H54 (cell line): ENCODE measurements around the gene C8B.

ENCODE experiments used
- DNase-seq: peaks from one replicate; pipeline ENCODE4 v3.0.0; 2011; ENCODE audit warnings: low spot score, mixed read lengths; ENCODE audit not compliant: insufficient read length
- FAIRE-seq: peaks from 3 replicates; lab custom pipeline; 2011; peaks lifted over from hg19 to GRCh38; lab: Jason Lieb, UNC
- POLR2A ChIP-seq: IDR thresholded peaks from 2 replicates; pipeline ENCODE4 v1.6.1; 2011; ENCODE audit warnings: low read depth, mild to moderate bottlenecking, low read length

C8B gene

GRCh38 chr1:56964349-56965017 is 1.3 kb downstream of the C8B start:
- no peak for FAIRE-seq
- TF ChIP-seq POLR2A, result no peak
- DNase-seq, result no peak

- DNase-seq (no peak), FAIRE-seq (no peak)
- TF ChIP-seq POLR2A, result no peak
Observed at GRCh38 chr1:56963667-56964066, 2.1 kb downstream of the C8B start.

GRCh38 chr1:56961426-56961825 is 4.4 kb downstream of the C8B start:
- DNase-seq, result no peak
- FAIRE-seq, result no peak
- TF ChIP-seq POLR2A, result no peak

GRCh38 chr1:56958526-56958925 is 7.3 kb downstream of the C8B start:
- TF ChIP-seq POLR2A, result no peak
- FAIRE-seq, result no peak
- DNase-seq, result no peak

GRCh38 chr1:56957931-56958330 is 7.9 kb downstream of the C8B start:
- TF ChIP-seq POLR2A, result no peak
- no peak for DNase-seq
- no peak for FAIRE-seq

GRCh38 chr1:56954664-56955063 is 11.2 kb downstream of the C8B start:
- DNase-seq (no peak), FAIRE-seq (no peak)
- TF ChIP-seq POLR2A, result no peak

GRCh38 chr1:56953386-56953785 is 12.4 kb downstream of the C8B start:
- DNase-seq (no peak), FAIRE-seq (no peak)
- TF ChIP-seq POLR2A, result no peak

- no peak for FAIRE-seq
- no peak for DNase-seq
- no peak for TF ChIP-seq POLR2A
Observed at GRCh38 chr1:56952501-56952900, 13.3 kb downstream of the C8B start.

GRCh38 chr1:56948403-56949023 is 17.3 kb downstream of the C8B start:
- no peak for TF ChIP-seq POLR2A
- FAIRE-seq (no peak), DNase-seq (no peak)

- FAIRE-seq (no peak), DNase-seq (no peak)
- TF ChIP-seq POLR2A, result no peak
Observed at GRCh38 chr1:56940039-56940438, 25.8 kb downstream of the C8B start.

- FAIRE-seq, result no peak
- no peak for TF ChIP-seq POLR2A
- no peak for DNase-seq
Observed at GRCh38 chr1:56939209-56939608, 26.6 kb downstream of the C8B start.

GRCh38 chr1:56938646-56939045 is 27.2 kb downstream of the C8B start:
- DNase-seq, result no peak
- FAIRE-seq, result no peak
- TF ChIP-seq POLR2A, result no peak

GRCh38 chr1:56934430-56935060 is 31.3 kb downstream of the C8B start:
- no peak for TF ChIP-seq POLR2A

GRCh38 chr1:56933606-56934005 is 32.2 kb downstream of the C8B start:
- no peak for FAIRE-seq
- DNase-seq, result no peak
- TF ChIP-seq POLR2A, result no peak

More at GRCh38 chr1:56934430-56935060, 31.3 kb downstream of the C8B start:
- no peak for FAIRE-seq
- DNase-seq, result no peak

- FAIRE-seq (no peak), DNase-seq (no peak)
- no peak for TF ChIP-seq POLR2A
Observed at GRCh38 chr1:56933161-56933560, 32.7 kb downstream of the C8B start.

- FAIRE-seq (no peak), DNase-seq (no peak)
- no peak for TF ChIP-seq POLR2A
Observed at GRCh38 chr1:56931686-56932085, 34.1 kb downstream of the C8B start.
